Adipose tissue (tissue), 3 donors: ENCODE data around the gene CCSER1. TPM values are rescaled to one million over a fixed set of nuclear protein-coding genes. Genes with fewer than 3 reads are reported as not detected.
A peak's percentile ranks its signal among the peaks of the same experiment; 100 is the strongest.

Source experiments
- H3K27ac ChIP-seq: one replicate; pipeline ENCODE4 v1.5.1; 2013; ENCODE audit warnings: low read depth, low read length
- WGBS, 3 donors: extraction: QIAGEN DNeasy Blood & Tissue Kit; methylation state at CpG; one replicate each; pipeline ENCODE4 v1.1.7; 2013; 5-methylcytosine and 5-hydroxymethylcytosine counted together
- polyA plus RNA-seq, 3 donors: library from polyadenylated mRNA; stranded (reverse); fragments of 200-250 nt; gene quantifications; one replicate each; pipeline ENCODE4 v1.2.3, GENCODE V29; 2013
- donor health status: healthy with polysubstance abuse.
- donor health status: Bipolar disorder and iron deficiency.
- donor health status: healthy.

Gene CCSER1
- polyA plus RNA-seq, result 1 to 10 TPM in 1 of 3 donors, under 1 TPM in 1, not detected in 1; 0.87 to 1.2 TPM

DNA sequence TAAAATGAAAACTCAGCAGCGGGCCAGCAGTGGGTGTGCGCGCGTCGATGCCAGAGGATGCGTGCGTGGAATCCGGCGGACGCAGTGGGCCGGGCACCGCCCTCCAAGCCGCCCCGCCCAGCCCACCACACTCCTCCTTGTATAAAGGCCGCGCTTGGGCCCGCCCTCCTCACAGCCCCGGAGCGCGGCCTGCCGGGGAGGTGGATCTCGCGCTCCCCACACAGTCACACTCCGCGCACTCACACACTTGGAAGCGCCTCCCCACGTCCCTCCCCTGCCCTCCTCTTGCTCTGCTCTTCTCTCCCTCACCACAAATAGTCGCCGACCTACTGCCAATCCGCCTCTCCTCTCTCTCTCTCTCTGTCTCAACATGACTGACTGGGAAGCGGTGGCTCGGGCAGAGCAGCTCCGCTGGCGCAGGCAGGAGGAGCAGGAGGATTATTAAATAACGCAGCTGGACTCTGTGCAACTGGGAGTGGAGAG lies at the start of gene CCSER1:
CCSER1 (plus strand) TSS at position 172 of the 483 bp plus-strand sequence.
- 0 to 1% (median 1%) methylated on average over 31 to 35 of the region's 35 CpGs for WGBS, 3 donors
- H3K27ac ChIP-seq, result no peak within 1 kb of the TSS

DNA sequence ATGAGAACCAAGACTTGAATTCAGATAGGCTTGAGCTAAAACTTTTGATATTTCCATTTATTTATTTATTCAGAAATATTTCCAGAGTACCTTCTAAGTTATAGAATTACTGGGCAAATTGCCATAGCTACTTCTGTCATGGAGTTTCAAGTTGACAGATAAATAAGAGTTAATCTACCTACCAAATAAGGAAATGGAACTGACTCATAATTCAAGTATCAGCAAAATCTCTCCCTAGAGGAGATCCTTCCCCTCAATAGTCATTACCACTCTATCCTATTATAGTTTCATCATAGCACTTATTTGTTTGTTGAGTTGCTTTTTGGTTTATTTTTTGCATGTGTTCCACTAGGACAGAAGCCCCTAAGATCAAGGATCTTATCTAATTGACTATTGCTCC lies 48.8 kb upstream of the CCSER1 start:
- no peak overlapping the region for H3K27ac ChIP-seq

DNA sequence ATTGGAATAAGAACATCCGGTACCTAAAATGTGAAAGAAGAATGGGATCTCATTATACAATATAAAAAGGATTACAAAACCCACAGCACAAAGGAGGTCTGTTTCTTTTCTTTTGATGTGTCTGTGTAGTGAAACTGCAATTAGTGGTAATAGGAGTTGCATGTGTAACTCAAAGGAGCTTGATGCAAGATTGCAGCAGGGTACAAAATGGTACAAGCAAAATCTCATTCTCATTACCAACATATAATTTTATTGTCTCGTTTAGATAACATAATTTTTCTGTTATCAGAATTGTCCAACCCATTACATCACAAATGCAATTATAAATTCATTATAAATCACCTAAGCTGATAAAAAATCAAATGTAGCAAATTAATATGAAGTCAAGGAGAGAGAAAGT lies 47.1 kb upstream of the CCSER1 start:
- H3K27ac ChIP-seq, result no peak overlapping the region
- 80 to 86% (median 82%) methylated on average over 2 of the region's 2 CpGs for WGBS, 3 donors

DNA sequence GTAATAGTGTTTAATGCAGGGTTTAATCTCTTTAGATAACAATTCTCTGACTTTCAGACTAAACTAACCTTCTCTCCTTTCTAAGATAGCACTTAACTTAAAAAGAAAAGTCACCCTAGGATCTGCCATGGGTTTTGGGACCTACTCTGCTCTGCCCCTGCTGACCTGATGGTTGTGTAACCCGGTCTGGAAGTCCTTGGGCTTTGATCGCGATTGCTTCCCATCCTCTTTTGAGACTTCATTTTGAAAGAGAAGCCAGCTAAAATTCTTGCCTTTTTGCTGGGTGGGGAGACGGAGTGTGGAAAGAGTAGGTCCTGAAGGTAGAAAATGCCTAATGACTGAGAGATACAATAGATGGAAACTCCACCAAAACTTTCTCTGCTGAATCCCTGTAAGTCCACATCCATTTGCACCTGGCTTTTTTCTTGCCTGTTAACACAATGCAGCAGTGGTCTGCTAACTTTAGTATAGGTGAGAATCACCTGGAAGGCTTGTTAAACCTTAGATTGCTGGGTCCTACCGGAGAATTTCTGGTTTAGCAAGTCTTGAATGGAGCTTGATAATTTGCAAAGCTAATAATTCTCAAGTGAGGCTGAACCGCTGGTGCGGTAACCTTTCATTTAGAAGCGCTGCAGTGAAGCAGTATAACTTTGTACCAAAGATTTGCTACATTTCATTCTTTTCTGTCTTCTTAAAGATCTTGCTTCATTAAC lies 45.6 kb upstream of the CCSER1 start:
- H3K27ac ChIP-seq, result peak overlapping the region; percentile 55
- WGBS, 3 donors, result 67 to 85% (median 81%) methylated on average over 8 of the region's 8 CpGs

DNA sequence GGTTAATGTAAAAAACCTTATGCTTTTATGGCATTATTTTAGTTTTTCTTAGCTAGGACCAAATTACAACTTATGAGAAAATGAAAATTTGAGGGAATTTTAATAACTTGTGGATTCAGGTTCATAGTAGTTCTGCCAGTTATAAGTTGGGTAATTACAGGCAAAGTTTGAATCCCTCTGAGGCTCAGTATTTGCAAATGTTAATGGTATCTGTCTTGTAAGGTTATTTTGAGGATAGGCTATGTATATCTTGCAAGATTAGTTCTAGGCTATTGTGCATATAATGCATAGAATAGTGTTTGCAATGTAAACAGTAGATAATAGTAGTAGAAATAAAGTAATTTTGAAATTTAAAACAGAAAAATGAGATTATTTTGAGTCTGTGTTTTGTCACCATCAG lies 44.7 kb upstream of the CCSER1 start:
- H3K27ac ChIP-seq, result no peak overlapping the region

DNA sequence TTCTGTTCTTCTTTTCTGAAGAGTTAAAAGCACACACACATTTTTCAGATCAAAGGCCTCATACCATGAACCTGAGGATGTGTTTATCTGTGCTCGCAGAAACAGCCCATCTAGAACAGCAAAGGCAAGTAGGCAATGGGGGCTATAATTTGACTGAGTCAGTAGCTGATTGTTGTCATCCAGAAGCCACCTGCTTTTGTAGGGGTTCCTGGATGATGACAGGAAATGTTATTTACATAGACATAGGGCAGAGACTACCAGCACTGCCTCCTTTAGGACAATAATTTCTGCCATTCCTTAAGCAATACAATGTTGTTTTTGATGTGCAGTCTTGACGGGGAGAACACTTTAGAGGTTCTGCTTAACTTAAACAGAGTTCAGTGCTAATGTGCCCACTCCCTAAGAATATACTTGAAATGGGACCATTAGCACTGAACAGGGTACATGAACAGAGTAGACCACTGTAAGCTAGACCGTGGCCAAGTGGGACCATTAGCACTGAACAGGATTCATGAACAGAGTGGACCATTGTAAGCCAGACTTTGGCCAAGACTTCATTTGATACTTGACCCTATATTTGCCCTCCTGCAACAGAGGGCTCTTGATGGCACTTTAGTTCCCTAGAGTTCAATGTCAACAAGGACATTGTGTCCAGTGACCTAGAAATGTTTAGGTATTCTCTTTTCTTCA lies 42.8 kb upstream of the CCSER1 start:
- H3K27ac ChIP-seq, result no peak overlapping the region
- 80 to 90% (median 85%) methylated on average over 3 of the region's 3 CpGs for WGBS, 3 donors

DNA sequence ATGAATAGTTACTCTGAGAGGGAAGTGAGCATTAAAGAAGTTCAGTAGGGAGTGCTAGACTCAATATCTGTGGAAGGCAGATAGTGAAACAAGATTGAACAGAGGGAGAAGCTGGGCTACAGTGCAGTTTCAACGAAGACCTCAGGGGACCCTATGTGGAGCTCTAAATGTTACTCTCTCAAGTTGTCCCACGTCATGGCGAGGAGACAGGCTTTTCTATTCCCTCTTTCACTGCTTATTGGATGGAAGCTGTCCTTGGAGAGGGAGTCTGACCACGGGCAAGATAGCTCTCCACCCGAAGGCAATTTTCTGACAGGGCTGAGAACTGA lies 42.3 kb upstream of the CCSER1 start:
- WGBS, 3 donors, result 65 to 81% (median 80%) methylated on average over 5 of the region's 5 CpGs
- H3K27ac ChIP-seq, result no peak overlapping the region

DNA sequence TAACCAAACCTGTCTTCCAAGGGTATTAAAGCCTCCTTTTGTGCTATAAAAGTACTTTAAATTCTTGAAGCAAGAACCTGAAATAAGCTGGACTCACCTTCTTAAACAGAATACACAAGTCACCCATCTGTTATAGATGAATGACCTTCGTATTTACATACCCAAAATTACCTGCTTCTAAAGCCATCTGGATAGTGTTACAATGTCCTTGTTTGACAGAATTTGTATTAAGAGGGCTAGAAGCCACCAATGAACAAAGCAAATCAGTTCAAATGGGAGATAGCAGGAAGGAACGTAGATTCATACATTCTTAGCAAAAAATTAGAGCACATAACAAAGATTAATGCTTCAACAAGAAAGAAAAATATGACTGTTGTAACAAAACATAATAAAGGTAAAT lies 33.7 kb upstream of the CCSER1 start:
- 50 to 57% (median 54%) methylated on average over 2 of the region's 2 CpGs for WGBS, 3 donors
- H3K27ac ChIP-seq, result no peak overlapping the region

DNA sequence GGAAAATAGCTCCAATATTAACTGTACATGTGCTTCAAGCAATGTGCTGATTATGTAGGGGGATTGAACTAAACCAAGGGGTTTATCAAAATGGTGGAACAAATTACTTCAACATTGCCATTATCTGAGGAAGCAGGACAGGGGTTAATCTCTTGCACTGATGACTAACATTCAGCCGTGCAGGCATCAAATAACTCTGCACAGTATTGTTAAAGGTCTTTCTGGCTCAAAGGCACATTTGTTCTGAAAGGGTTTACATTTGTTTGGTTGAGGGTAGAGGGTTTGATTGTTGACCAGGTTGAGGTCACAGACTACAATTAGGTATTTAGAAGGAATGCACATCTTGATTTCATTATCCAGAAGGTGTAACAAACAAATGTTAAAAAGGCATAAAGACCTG lies 32.2 kb upstream of the CCSER1 start:
- WGBS, 3 donors, result 35 to 51% (median 39%) methylated on average over 1 of the region's 1 CpG
- H3K27ac ChIP-seq, result no peak overlapping the region

DNA sequence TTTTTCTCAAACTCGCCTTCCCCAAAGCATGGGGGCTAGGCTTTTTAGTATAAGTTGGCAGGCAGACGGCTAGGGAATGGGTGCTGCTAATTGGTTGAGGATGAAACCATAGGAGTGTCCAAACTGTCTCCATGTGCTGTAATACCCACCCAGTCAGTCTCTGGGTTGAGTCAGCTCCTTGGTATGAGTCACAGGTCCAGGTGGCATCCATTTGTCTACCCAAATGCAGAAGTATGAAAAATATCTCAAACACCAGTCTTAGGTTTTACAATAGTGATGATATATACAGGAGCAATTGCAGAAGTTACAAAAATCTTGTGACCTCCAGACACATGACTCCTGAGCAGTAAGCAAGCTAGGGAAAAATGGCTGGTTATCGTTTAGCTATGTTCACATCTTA lies 27.4 kb upstream of the CCSER1 start:
- H3K27ac ChIP-seq, result no peak overlapping the region
- WGBS, 3 donors, result 79 to 91% (median 81%) methylated on average over 3 of the region's 3 CpGs

DNA sequence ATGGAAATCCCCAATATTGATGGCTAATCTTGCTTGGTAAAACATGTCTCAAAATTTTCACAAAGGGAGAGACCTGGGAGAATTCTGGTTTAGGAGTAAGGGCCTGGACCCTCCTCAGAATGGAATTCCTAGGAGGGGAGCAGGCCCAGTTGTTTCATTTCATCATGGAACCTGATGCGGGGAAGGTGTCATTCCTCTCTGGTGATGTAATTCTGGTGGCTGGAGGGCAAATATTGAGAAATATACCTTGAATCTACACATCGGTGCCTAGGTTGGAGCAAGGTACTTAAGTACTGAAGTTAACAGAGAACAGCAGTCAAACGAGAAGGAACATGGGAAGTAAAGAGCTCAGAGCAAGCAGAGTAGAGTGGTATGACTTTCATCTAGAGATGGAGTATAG lies 23.2 kb upstream of the CCSER1 start:
- 86 to 90% (median 89%) methylated on average over 3 of the region's 3 CpGs for WGBS, 3 donors

DNA sequence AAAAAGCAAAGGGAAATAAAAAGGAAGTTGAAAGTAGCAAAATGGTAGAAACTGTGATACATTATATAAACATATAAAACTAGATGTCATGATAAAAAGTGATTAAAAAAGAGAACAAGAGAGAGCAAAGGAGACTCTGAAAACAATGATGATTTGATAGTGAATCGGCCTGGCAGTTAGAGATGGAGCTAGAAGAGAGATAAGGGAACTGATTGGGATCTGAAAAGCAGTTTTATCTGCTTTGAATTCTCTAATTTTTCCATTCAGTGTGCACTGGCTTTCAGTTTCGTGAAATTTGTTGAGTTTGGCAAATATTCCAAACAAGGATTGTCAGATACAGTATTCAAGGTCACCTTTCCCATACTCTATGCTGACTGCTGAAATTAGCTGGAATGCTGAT lies 21.9 kb upstream of the CCSER1 start:
- WGBS, 3 donors, result 27 to 68% (median 63%) methylated on average over 2 of the region's 2 CpGs
- H3K27ac ChIP-seq, result no peak overlapping the region

More for the DNA sequence above, 23.2 kb upstream of the CCSER1 start:
- H3K27ac ChIP-seq, result no peak overlapping the region

DNA sequence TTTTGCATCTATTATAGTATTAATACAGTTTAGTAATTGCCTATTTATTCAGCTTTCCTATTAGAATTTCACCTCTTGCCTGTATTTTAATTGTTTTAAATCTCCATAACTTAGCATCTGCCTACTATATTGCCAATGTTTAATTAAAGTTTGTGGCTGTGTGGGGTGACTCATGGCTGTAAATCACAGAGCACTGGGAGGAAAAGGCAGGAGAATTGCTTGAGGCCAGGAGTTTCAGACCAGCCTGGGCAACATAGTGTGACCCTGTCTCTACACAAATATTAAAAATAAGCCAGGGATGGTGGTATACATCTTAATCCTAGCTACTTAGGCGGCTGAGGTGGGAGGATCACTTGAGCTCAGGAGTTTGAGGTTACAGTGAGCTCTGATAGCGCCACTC lies 14.5 kb upstream of the CCSER1 start:
- WGBS, 3 donors, result 90 to 100% (median 92%) methylated on average over 2 of the region's 2 CpGs
- H3K27ac ChIP-seq, result no peak overlapping the region

DNA sequence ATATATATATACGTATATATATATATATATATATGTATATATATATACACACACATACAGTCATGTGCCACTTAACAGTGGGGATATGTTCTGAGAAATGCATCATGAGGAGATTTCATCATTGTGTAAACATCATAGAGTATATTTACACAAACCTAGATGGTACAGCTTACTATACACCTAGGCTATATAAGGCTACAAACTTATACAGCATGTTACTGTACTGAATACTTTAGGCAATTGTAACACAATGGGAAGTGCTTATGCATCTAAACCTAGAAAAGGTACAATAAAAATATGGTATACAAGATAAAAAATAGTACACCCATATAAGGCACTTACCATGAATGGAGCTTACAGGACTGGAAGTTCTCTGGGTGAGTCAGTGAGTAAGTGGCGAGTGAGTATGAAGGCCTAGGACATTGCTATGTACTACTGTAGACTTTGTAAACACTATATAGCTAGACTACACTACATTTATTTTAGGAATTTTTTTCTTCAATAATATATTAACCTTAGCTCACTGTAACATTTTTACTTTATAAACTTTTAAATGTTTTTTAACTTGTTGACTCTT lies 13.2 kb upstream of the CCSER1 start:
- no peak overlapping the region for H3K27ac ChIP-seq
- WGBS, 3 donors, result 60 to 97% (median 92%) methylated on average over 1 to 2 of the region's 2 CpGs

DNA sequence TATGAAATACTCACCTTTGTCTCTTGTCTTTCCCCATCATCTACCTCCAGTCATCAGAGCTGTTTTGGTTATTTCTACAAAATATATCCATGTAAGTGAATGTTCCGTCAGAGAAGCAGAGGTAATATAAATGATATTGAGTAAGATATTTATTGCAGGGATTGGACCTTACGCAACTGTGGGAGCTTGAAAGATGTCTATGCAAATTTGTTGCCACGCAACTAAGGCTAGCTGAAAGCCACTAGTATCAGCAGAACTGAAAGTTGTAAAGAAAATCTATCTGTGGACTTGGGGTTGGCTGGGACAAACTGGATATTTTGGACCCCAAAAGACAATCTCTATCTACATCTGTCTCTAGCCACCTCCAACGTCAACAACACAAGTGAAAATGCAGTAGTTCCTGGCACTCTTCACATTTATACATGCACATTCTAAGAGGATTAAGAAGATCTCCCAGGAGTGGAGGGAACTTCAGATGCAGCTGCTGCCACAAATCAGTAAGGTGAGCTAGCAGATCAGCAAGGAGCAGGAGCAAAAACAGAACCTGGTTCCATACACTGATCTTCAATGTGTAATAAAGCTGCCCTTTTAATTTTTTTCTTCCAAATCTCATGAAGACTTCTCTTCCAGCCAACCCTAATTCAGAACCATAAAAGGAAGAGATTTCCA lies 8.5 kb upstream of the CCSER1 start:
- H3K27ac ChIP-seq, result no peak overlapping the region
- WGBS, 3 donors, result 46 to 54% (median 48%) methylated on average over 4 of the region's 4 CpGs

DNA sequence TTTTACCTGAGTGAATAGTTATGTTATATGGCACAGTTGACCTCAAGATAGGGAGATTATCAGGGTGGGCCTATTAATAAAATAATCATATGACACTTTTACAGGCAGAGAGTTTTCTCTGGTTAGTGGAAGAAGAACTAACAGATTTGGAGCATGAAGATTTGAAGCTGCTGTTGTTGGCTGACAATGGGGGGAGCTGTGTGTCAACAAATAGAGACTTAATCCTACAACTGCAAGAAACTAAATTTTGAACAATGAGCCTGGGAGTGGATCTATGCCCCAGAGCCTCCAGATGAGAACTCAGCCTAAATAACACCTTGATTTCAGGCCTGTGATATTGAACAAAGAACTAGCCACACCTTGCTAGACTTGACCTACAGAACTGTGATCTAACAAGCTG lies 7.2 kb upstream of the CCSER1 start:
- H3K27ac ChIP-seq, result no peak overlapping the region

DNA sequence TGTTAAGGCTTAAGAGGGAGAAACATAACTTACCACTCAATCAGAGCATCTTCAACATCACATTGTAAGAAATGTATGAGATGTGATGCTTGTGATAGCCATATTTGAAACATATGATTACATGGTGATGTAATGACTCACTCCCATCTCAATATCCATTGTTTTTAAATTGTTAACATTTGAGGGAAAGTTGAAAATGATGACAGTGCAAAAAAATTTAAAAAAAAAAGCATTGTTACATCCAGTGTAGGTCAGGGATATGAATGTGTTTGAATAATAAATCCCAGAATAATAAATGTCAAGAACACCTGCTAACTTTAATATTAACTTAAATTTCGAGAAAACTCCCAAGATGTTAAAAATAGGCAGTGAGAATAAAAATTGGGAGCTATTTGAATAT lies 6.4 kb upstream of the CCSER1 start:
- 60 to 84% (median 66%) methylated on average over 1 of the region's 1 CpG for WGBS, 3 donors
- no peak overlapping the region for H3K27ac ChIP-seq

DNA sequence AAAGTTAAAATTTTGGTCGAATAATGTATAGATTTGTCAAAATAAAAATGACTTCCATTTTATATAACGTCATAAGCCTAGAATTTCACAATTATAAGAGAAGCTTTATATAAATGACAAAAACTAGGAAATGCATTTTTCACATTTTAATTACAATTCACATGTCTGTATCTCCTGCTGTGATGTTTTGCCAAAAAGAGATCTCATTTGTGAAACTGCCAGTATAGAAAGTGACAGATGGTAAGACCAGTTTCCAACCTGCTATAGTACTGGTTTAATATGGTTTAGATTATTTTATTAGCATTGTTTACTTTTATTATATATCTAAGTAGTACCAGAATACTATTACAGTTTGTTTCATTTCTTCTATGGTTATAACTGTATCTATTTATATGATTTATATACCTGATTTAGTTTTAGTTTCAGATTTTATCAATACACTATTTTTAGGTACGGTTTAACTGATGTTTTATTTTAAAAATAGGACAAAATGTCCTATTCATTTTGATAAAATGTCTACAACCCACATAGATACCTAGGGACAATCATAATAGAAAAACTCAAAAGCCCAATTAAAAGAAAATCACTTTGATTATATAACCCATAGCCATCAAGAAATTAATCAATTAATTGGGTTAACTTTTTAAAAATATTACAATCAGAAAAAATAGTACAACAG lies 5.4 kb upstream of the CCSER1 start:
- H3K27ac ChIP-seq, result no peak overlapping the region
- 77 to 86% (median 80%) methylated on average over 3 of the region's 3 CpGs for WGBS, 3 donors

DNA sequence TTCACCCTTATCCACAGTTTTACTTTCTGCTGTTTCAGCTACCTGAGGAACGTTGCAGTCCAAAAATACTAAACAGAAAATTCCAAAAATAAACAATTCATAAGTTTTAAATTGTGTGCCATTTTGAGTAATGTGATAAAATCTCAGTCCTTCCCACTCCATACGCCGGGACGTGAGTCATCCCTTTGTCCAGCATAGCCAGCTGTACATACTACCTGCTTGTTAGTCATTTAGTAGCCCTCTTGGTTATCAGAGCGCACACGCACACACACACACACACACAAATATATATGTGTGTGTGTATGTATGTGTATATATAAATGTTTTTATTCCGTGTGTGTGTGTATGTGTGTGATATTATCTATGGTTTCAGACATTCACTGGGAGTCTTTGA lies 4.8 kb upstream of the CCSER1 start:
- WGBS, 3 donors, result 74 to 82% (median 75%) methylated on average over 7 of the region's 7 CpGs
- no peak overlapping the region for H3K27ac ChIP-seq
